Panc1 (cell line): ENCODE data around the gene CLCF1. TPM values are rescaled to one million over a fixed set of nuclear protein-coding genes. Genes with fewer than 3 reads are reported as not detected.

ENCODE experiments used
- ATAC-seq: fragments of 200-7000 bp; cut with Tn5 transposase; 2 replicates; pipeline ENCODE4 v1.9.1; 2020; ENCODE audit warnings: mild to moderate bottlenecking, moderate library complexity
- BruUV-seq: library from RNA; stranded (reverse); fragments of 400-500 nt; replicated peaks from 2 replicates; lab custom pipeline; 2021; lab: Mats Ljungman, UMichigan
- CTCF ChIA-PET: fragments of 300-600 bp; sonication (Branson Sonifier 250); formaldehyde crosslinking; loops from one replicate; lab custom pipeline; 2022; ENCODE audit warnings: antibody characterized with exemption; lab: Charles Lee
- POLR2A ChIA-PET: fragments of 300-600 bp; sonication (Branson Sonifier 250); formaldehyde crosslinking; loops from one replicate; lab custom pipeline; 2022; ENCODE audit warnings: antibody characterized with exemption; lab: Charles Lee
- DNase-seq: peaks from one replicate; pipeline ENCODE4 v3.0.0-alpha.2; 2010; ENCODE audit warnings: low read depth, low spot score
- H3K27ac ChIP-seq: 2 replicates; pipeline ENCODE4 v1.5.1; 2011; ENCODE audit warnings: mild to moderate bottlenecking, low read length, inconsistent platforms
- H3K27me3 ChIP-seq: fragments of 200-500 bp; sonication (Bioruptor generic); 2 replicates; pipeline ENCODE4 v1.6.0; 2014; ENCODE audit warnings: low read length, inconsistent platforms; ENCODE audit not compliant: control insufficient read depth, insufficient read depth
- H3K36me3 ChIP-seq: fragments of 200-500 bp; sonication (Bioruptor generic); 2 replicates; pipeline ENCODE4 v1.5.1; 2014; ENCODE audit warnings: inconsistent platforms, mild to moderate bottlenecking, low read length, moderate library complexity; ENCODE audit not compliant: control insufficient read depth, insufficient read depth
- H3K4me1 ChIP-seq: 2 replicates; pipeline ENCODE4 v1.5.1; 2011; ENCODE audit warnings: inconsistent platforms, mild to moderate bottlenecking, low read length, moderate library complexity; ENCODE audit not compliant: control insufficient read depth, insufficient read depth
- H3K4me3 ChIP-seq, 2 experiments: 2 replicates each; pipeline ENCODE4 v1.5.1; 2011 to 2012; ENCODE audit warnings: low read depth in 2 of 2, low read length in 2 of 2, mild to moderate bottlenecking in 2 of 2, inconsistent platforms in 1 of 2, moderate library complexity in 1 of 2
- H3K9me3 ChIP-seq: fragments of 200-500 bp; sonication (Bioruptor generic); 2 replicates; pipeline ENCODE4 v1.5.1; 2014; ENCODE audit warnings: low read depth, mild to moderate bottlenecking, inconsistent platforms, low read length, moderate library complexity; ENCODE audit not compliant: control insufficient read depth, insufficient read depth
- CTCF ChIP-seq: fragments of 450-650 bp; IDR thresholded peaks from 2 replicates; pipeline ENCODE4 v1.5.1; 2017; ENCODE audit warnings: mild to moderate bottlenecking
- POLR2AphosphoS5 ChIP-seq: IDR thresholded peaks from 2 replicates; pipeline ENCODE4 v1.6.1; 2012; ENCODE audit warnings: mild to moderate bottlenecking, low read depth, low read length, moderate library complexity
- REST ChIP-seq, 2 experiments: IDR thresholded peaks; 2 replicates each; pipeline ENCODE4 v1.6.1; 2011 to 2012; ENCODE audit warnings: low read depth in 2 of 2, control low read depth in 1 of 2, low read length in 1 of 2, mild to moderate bottlenecking in 1 of 2, moderate library complexity in 1 of 2; ENCODE audit not compliant: insufficient read depth in 1 of 2
- SIN3A ChIP-seq: IDR thresholded peaks from 2 replicates; pipeline ENCODE4 v1.6.1; 2012; ENCODE audit warnings: low read depth, mild to moderate bottlenecking, low read length, moderate library complexity, borderline replicate concordance; ENCODE audit not compliant: insufficient read depth
- TCF7L2 ChIP-seq: IDR thresholded peaks from 2 replicates; pipeline ENCODE4 v1.6.1; 2011; ENCODE audit warnings: mild to moderate bottlenecking, low read depth, low read length, inconsistent platforms
- in situ Hi-C: cut with HindIII; loops from 2 replicates; pipeline ENCODE4 v1.10.0; 2016; ENCODE audit warnings: low sequenced_read_pairs, low pct_unique_long_range_greater_than_20kb
- intact Hi-C: fragments of 100-400 bp; cut with micrococcal nuclease; formaldehyde crosslinking; loops from one replicate; pipeline ENCODE4 v1.10.0; 2022; ENCODE audit not compliant: unreplicated experiment
- total RNA-seq: library from RNA; stranded (reverse); gene quantifications from one replicate; pipeline ENCODE4 v1.2.1, GENCODE V29; 2021; ENCODE audit not compliant: unreplicated experiment

CLCF1 gene
- total RNA-seq, 1 experiment from 2014 or later: 9.3 TPM

GRCh38 chr11:67376873-67377808 is 3.7 kb upstream of the CLCF1 start:
- ChIA-PET POLR2A (interaction anchor here (1.0 kb wide), 1 partner anchor 24 kb away, joined by 4 read pairs; the partner anchor contains the start of gene PPP1CA), CTCF (interaction anchor here (0.5 to 7.7 kb wide), 2 partner anchors 23 to 168 kb away, joined by 4 to 207 read pairs; partner anchors contain the start of gene POLD4)
- intact Hi-C loops (no loop called here), in situ Hi-C loops (no loop called here)
- Histone ChIP-seq H3K4me1 (peaks cover 71% of the 10 kb centered on the region), H3K27ac (peak overlapping the region; percentile 80), H3K4me3 (no peak overlapping the region), H3K9me3 (no peaks in the 10 kb centered on the region), H3K27me3 (no peaks in the 10 kb centered on the region), H3K36me3 (no peaks in the 10 kb centered on the region; the same call in 1 of the 2 replicates)
- TF ChIP-seq REST (IDR thresholded peaks at IDR 0.05; ENCODE audit: insufficient read depth in 1 of 2, low read depth in 2 of 2, low read length in 1 of 2) (no peak), TCF7L2 (no peak), CTCF (no peak), SIN3A (no peak), POLR2AphosphoS5 (no peak)
- no peak for DNase-seq
- no TSS peak for BruUV-seq
- no peak for ATAC-seq

GRCh38 chr11:67376063-67376820 is 2.8 kb upstream of the CLCF1 start:
- Histone ChIP-seq H3K27me3 (no peaks in the 10 kb centered on the region), H3K4me1 (peaks cover 69% of the 10 kb centered on the region), H3K4me3 (no peak overlapping the region), H3K9me3 (no peaks in the 10 kb centered on the region), H3K27ac (peak overlapping the region; percentile 80), H3K36me3 (no peaks in the 10 kb centered on the region; the same call in 1 of the 2 replicates)
- intact Hi-C loops (no loop called here), in situ Hi-C loops (no loop called here)
- TF ChIP-seq REST (IDR thresholded peaks at IDR 0.05; ENCODE audit: insufficient read depth in 1 of 2, low read depth in 2 of 2, low read length in 1 of 2): no peak
- no peak for TF ChIP-seq CTCF
- TF ChIP-seq SIN3A: no peak
- no peak for TF ChIP-seq TCF7L2
- no peak for TF ChIP-seq POLR2AphosphoS5
- BruUV-seq: no TSS peak
- ATAC-seq: no peak
- no peak for DNase-seq
- POLR2A ChIA-PET: interaction anchor here (0.6 to 1.0 kb wide), 3 partner anchors 10 to 63 kb away, joined by 3 to 4 read pairs (median 3); partner anchors contain the start of gene PPP1CA
- CTCF ChIA-PET: interaction anchor here (0.5 to 7.7 kb wide), 3 partner anchors 22 to 169 kb away, joined by 4 to 207 read pairs (median 7); partner anchors contain the start of genes POLD4 and TBC1D10C
